AG10803 (cell line): ENCODE results near the gene PPP6C.
"Not testable (repeated sequence)": the region's sequence is repeated elsewhere in the genome, so short reads cannot be mapped to it uniquely, and the experiment has no call there.

Source experiments
- DNase-seq: peaks from one replicate; pipeline ENCODE4 v3.0.0; 2010; ENCODE audit warnings: low read depth
- H3K4me3 ChIP-seq: 2 replicates; pipeline ENCODE4 v1.5.1; 2011; ENCODE audit warnings: mild to moderate bottlenecking, low read length, control low read depth
- TF ChIP-seq, protein P1 (sequence below): conservative IDR thresholded peaks from 2 replicates; pipeline ENCODE4 v1.5.1; 2011; ENCODE audit warnings: mild to moderate bottlenecking, low read length, control low read depth, inconsistent platforms

The PPP6C gene

DNA sequence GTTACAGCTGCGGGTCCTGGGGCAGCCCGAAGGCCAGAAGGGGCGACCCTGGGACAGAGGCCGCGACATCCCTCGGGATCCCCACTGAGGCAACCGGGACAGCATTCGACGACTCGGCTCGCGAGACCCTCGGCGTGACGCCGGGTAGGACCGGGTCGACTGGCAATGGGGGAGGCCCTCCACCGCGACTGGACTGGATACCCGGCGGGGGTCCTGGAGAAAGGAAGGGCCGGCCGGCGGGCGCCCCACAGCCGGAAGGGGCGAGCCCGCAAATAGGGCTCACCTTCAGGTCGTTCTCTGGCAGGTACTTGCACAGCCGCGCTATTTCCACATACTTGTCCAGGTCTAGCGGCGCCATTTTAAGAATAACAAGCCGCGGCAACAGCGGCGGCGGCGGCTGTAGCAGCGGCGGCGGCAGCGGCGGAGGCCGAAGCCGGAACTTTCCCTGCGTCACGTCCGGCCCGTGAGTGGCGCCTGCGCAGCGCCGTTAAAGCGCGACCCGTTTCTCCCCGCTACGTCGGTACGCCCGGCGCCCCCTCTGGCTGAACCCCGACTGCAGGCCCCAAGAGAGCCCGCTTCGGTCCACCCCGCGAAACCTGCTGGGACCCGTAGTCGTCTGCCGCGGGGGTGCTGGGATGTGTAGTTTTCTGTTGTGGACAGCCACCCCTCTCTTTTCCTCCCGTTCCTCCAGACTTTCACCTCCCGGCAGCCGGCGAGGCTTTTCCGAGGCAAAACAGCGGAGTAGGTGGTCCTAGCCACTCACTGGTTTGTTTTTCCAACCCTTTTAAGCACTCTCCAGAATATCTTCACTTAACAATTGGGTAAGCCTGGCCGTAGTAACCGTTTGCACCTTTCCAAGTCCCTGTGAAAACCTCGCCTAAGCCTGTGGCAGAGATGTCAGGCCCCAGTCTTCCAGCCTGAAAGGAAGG, at the start of gene PPP6C:
PPP6C (minus strand) TSS at position 443 of the 929 bp plus-strand sequence; CDS start at position 358, 85 bp downstream.
- TF ChIP-seq, protein P1, sequence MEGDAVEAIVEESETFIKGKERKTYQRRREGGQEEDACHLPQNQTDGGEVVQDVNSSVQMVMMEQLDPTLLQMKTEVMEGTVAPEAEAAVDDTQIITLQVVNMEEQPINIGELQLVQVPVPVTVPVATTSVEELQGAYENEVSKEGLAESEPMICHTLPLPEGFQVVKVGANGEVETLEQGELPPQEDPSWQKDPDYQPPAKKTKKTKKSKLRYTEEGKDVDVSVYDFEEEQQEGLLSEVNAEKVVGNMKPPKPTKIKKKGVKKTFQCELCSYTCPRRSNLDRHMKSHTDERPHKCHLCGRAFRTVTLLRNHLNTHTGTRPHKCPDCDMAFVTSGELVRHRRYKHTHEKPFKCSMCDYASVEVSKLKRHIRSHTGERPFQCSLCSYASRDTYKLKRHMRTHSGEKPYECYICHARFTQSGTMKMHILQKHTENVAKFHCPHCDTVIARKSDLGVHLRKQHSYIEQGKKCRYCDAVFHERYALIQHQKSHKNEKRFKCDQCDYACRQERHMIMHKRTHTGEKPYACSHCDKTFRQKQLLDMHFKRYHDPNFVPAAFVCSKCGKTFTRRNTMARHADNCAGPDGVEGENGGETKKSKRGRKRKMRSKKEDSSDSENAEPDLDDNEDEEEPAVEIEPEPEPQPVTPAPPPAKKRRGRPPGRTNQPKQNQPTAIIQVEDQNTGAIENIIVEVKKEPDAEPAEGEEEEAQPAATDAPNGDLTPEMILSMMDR, result peak; percentile 57
- peak; percentile 96 for DNase-seq
- H3K4me3 ChIP-seq, result peak within 1 kb of the TSS; percentile 97

DNA sequence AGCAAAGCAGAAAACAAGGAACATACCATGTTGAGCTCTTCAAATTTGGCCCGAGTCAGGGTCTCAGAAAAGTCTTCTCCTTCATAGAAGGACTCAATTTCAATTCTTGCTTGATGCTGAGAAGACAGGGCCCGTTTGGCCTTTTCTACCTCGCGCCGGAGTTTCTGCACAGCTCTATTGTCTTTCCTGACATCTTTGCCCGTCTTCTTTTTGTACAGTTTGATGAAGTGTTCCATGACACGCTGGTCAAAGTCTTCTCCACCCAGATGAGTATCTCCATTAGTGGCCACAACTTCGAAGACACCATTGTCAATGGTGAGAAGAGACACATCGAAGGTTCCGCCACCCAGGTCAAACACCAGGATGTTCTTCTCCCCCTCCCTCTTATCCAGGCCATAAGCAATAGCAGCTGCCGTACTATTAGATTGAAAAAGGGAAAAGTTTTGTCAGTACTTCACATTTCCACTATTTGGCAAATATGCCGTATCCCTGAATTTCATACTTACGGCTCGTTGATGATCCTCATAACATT, 49.4 kb upstream of the PPP6C start:
- TF ChIP-seq, protein P1, result no peak
- peak overlapping the region; percentile 98 for H3K4me3 ChIP-seq
- no peak for DNase-seq

DNA sequence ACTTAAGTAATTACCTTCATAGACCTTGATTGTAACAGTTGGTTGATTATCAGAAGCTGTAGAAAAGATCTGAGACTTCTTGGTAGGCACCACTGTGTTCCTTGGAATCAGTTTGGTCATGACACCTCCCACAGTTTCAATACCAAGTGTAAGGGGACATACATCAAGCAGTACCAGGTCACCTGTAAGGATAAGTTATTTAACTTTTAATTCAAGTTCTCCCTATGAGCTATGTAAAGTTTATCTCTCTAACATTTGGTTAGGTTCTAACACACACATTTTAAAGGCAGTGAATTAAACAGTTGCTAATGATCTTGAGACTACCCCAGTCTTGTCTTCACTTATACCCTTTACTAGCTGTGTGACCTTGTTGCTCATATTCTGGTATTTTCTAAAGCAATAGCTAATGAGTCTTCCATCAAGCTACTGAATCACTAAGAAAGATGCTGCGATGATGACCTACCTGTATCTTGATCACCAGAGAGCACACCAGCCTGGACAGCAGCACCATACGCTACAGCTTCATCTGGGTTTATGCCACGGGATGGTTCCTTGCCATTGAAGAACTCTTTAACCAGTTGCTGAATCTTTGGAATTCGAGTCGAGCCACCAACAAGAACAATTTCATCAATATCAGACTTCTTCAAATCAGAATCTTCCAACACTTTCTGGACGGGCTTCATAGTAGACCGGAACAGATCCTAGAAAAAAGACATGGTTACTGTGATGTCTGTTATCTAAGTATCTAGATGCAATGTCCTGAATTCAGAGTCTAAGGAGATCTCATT, 48.7 kb upstream of the PPP6C start:
- DNase-seq, result no peak
- TF ChIP-seq, protein P1, result no peak
- H3K4me3 ChIP-seq, result peak overlapping the region; percentile 98

DNA sequence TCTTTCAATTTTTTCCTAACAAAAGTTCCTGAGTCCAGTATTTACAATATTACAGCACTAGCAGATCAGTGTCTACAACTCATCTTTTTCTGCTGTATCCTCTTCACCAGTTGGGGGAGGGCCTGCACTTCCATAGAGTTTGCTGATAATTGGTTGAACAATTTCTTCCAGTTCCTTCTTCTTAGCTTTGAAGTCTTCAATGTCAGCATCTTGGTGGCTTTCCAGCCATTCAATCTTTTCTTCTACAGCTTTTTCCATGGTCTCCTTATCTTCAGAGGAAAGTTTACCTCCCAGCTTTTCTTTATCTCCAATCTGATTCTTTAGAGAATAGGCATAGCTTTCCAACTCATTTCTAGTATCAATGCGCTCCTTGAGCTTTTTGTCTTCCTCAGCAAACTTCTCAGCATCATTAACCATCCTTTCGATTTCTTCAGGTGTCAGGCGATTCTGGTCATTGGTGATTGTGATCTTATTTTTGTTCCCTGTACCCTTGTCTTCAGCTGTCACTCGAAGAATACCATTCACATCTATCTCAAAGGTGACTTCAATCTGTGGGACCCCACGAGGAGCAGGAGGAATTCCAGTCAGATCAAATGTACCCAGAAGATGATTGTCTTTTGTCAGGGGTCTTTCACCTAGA, 47.0 kb upstream of the PPP6C start:
- peak overlapping the region; percentile 34 for H3K4me3 ChIP-seq
- DNase-seq, result not testable (repeated sequence)

DNA sequence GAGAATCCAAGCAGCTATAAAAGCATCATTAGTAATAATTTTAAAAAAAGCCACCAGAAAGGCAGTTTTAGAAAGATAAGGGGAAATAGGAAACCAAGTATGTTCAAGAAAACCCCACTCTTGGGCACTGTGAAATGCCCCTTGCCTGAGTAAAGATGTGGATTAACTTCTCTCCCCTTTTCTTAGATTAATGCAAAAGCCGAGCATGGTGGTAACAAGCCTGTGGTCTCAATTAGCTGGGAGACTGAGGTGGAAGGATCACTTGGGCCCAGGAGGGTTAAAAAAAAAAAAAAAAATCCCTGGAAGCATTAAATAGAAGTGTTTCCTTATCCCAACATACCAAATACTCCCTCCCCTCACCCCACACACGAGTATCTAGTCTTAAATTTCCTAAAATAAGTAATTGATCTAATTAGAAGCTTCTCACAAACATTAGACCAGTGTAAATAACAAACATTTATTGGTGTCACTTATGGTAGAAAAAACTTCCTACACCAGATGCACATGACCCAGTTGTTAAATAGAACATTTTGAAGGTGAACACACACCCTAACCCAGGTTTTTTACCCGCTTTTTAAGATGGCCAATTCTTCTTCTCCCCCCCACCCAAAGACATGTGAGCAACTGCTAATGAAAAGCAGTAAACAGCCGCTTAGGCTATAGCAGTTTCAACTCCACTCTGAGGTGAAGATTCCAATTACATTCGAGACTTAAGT, 46.4 kb upstream of the PPP6C start:
- no peak for DNase-seq
- H3K4me3 ChIP-seq, result peak overlapping the region; percentile 34

DNA sequence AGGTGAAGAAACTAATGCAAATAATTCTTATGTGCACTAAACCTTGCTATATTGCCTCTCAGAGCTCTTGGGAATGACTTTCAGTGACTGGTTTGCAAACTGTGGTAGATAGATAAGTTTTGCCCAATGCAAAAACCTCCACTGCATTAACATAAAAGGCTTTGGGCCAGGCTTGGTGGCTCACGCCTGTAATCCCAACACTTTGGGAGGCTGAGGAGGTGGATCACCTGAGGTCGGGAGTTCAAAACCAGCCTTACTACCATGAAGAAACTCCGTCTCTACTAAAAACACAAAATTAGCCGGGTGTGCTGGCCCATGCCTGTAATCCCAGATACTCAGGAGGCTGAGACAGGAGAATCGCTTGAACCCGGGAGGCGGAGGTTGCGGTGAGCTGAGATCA, 44.5 kb upstream of the PPP6C start:
- not testable (repeated sequence) for DNase-seq, H3K4me3 ChIP-seq

More for the DNA sequence above, 46.4 kb upstream of the PPP6C start:
- TF ChIP-seq, protein P1, result no peak

DNA sequence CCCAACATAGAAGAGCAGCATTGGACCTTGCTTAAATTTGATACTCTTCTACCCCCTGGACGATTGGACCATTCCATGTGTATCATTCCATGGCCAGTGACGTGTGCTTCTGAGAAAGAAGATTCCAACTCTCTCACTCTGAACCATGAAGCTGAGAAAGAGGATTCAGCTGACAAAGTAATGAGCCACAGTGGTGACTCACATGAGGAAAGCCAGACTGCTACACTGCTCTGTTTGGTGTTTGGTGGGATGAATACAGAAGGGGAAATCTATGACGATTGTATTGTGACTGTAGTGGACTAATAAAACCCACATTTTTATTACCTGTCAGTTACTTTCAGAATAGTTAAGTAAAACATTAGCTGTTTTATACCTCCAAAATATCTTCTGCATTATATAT, 44.1 kb upstream of the PPP6C start:
- peak; percentile 97 for DNase-seq
- TF ChIP-seq, protein P1, result no peak
- no peak overlapping the region for H3K4me3 ChIP-seq
